Lower lobe of right lung (tissue), 2 donors: ENCODE measurements around the gene GLDN. TPM values are rescaled to one million over a fixed set of nuclear protein-coding genes. Genes with fewer than 3 reads are reported as not detected.

Experiments
- ATAC-seq, 2 donors: fragments of 200-7000 bp; cut with Tn5 transposase; one replicate each; pipeline ENCODE4 v1.9.1; 2020 to 2022; ENCODE audit warnings: mild to moderate bottlenecking in 2 of 2, moderate library complexity in 2 of 2
- DNase-seq: peaks from one replicate; pipeline ENCODE4 v3.0.0-alpha.2; 2020
- H3K27ac ChIP-seq: fragments of 200-600 bp; one replicate; pipeline ENCODE4 v1.8.0; 2022
- H3K27me3 ChIP-seq: fragments of 200-600 bp; one replicate; pipeline ENCODE4 v1.8.0; 2022; ENCODE audit warnings: low read depth
- H3K36me3 ChIP-seq: fragments of 200-600 bp; one replicate; pipeline ENCODE4 v1.8.0; 2022; ENCODE audit warnings: mild to moderate bottlenecking
- H3K4me1 ChIP-seq: fragments of 200-600 bp; one replicate; pipeline ENCODE4 v1.8.0; 2022
- H3K4me3 ChIP-seq: fragments of 200-600 bp; one replicate; pipeline ENCODE4 v1.8.0; 2022; ENCODE audit warnings: mild to moderate bottlenecking
- H3K9me3 ChIP-seq: fragments of 200-600 bp; one replicate; pipeline ENCODE4 v1.8.0; 2022
- CTCF ChIP-seq: fragments of 200-600 bp; IDR thresholded peaks from one replicate; pipeline ENCODE4 v1.8.0; 2022; ENCODE audit warnings: antibody characterized with exemption, mild to moderate bottlenecking
- intact Hi-C: fragments of 100-400 bp; cut with DNase I; formaldehyde crosslinking; loops from one replicate; pipeline ENCODE4 v1.11.0; 2022
- total RNA-seq: library from RNA; stranded (reverse); fragmentation: NEBNext Ultra II Directional; extraction: Animal tissue kit (Norgen Biotek cat#: 25700); gene quantifications from one replicate; pipeline ENCODE4 v1.2.1, GENCODE V29; 2021
- donor health status: DM: no; HTN: yes; CAD: no; lungs with severe emphysema.

The GLDN gene
- total RNA-seq, 1 donor from 2014 or later, result 34.5 TPM

- DNase-seq, result no peak
- TF ChIP-seq CTCF, result no peak
- intact Hi-C loops, result no loop called here
- Histone ChIP-seq H3K27ac (no peak overlapping the region), H3K4me1 (peaks cover 3% of the 10 kb centered on the region), H3K4me3 (no peak overlapping the region), H3K9me3 (no peaks in the 10 kb centered on the region), H3K27me3 (no peaks in the 10 kb centered on the region), H3K36me3 (no peaks in the 10 kb centered on the region)
- no peak for ATAC-seq
Measured at GRCh38 chr15:51374131-51374530, 32.7 kb downstream of the GLDN start.

GRCh38 chr15:51375966-51376640, 34.6 kb downstream of the GLDN start:
- TF ChIP-seq CTCF, result no peak
- H3K4me1 ChIP-seq, result peaks cover 4% of the 10 kb centered on the region
- no peak for ATAC-seq

GRCh38 chr15:51377038-51377786, 35.8 kb downstream of the GLDN start:
- intact Hi-C loops, result no loop called here
- Histone ChIP-seq H3K27ac (no peak overlapping the region), H3K4me1 (peaks cover 5% of the 10 kb centered on the region), H3K9me3 (no peaks in the 10 kb centered on the region), H3K27me3 (no peaks in the 10 kb centered on the region), H3K4me3 (no peak overlapping the region), H3K36me3 (no peaks in the 10 kb centered on the region)
- ATAC-seq (no peak), DNase-seq (no peak)
- no peak for TF ChIP-seq CTCF

More at GRCh38 chr15:51375966-51376640, 34.6 kb downstream of the GLDN start:
- H3K9me3 ChIP-seq, result no peaks in the 10 kb centered on the region
- no peak overlapping the region for H3K4me3 ChIP-seq
- intact Hi-C loops, result no loop called here
- no peak overlapping the region for H3K27ac ChIP-seq
- DNase-seq, result no peak
- H3K27me3 ChIP-seq, result no peaks in the 10 kb centered on the region
- no peaks in the 10 kb centered on the region for H3K36me3 ChIP-seq

- TF ChIP-seq CTCF, result no peak
- no peaks in the 10 kb centered on the region for H3K27me3 ChIP-seq
- H3K27ac ChIP-seq, result no peak overlapping the region
- no peak for ATAC-seq
- peaks cover 5% of the 10 kb centered on the region for H3K4me1 ChIP-seq
- no peak overlapping the region for H3K4me3 ChIP-seq
- no peak for DNase-seq
- H3K36me3 ChIP-seq, result no peaks in the 10 kb centered on the region
- intact Hi-C loops, result no loop called here
- no peaks in the 10 kb centered on the region for H3K9me3 ChIP-seq
Measured at GRCh38 chr15:51378406-51378805, 37.0 kb downstream of the GLDN start.

GRCh38 chr15:51379390-51379789, 37.9 kb downstream of the GLDN start:
- no peak for TF ChIP-seq CTCF
- no peak for DNase-seq
- intact Hi-C loops, result no loop called here

More at GRCh38 chr15:51379390-51379789, 37.9 kb downstream of the GLDN start:
- no peaks in the 10 kb centered on the region for H3K9me3 ChIP-seq
- H3K27ac ChIP-seq, result no peak overlapping the region
- H3K4me1 ChIP-seq, result peaks cover 5% of the 10 kb centered on the region
- ATAC-seq, result no peak
- no peaks in the 10 kb centered on the region for H3K36me3 ChIP-seq
- no peaks in the 10 kb centered on the region for H3K27me3 ChIP-seq
- H3K4me3 ChIP-seq, result no peak overlapping the region
